Stimulated activated CD8-positive, alpha-beta memory T cell treated with anti-CD3 and anti-CD28 coated beads, Interleukin-15, amount 100 ng/mL, for 24 hours (primary cell): ENCODE data around the gene ENTPD6.

Experiments used
- DNase-seq: peaks from one replicate; pipeline ENCODE4 v3.0.0-alpha.2; 2020; ENCODE audit warnings: low read depth

Gene ENTPD6

GRCh38 chr20:25209400-25209799, 13.9 kb downstream of the ENTPD6 start:
- DNase-seq: no peak

- no peak for DNase-seq
Observed at GRCh38 chr20:25209911-25210310, 14.4 kb downstream of the ENTPD6 start.

GRCh38 chr20:25211273-25211672, 15.8 kb downstream of the ENTPD6 start:
- DNase-seq: no peak

- no peak for DNase-seq
Observed at GRCh38 chr20:25212242-25212641, 16.7 kb downstream of the ENTPD6 start.

GRCh38 chr20:25213566-25214425, 18.3 kb downstream of the ENTPD6 start:
- no peak for DNase-seq

GRCh38 chr20:25214426-25214790, 18.9 kb downstream of the ENTPD6 start:
- DNase-seq: no peak

- no peak for DNase-seq
Observed at GRCh38 chr20:25214819-25215218, 19.3 kb downstream of the ENTPD6 start.

GRCh38 chr20:25215521-25215920, 20.0 kb downstream of the ENTPD6 start:
- DNase-seq: no peak

GRCh38 chr20:25216199-25216945, 20.9 kb downstream of the ENTPD6 start:
- no peak for DNase-seq

GRCh38 chr20:25217161-25218108, 21.9 kb downstream of the ENTPD6 start:
- DNase-seq: no peak

GRCh38 chr20:25218109-25218486, 22.6 kb downstream of the ENTPD6 start:
- DNase-seq: no peak

- no peak for DNase-seq
Observed at GRCh38 chr20:25218492-25218891, 23.0 kb downstream of the ENTPD6 start.

- DNase-seq: no peak
Observed at GRCh38 chr20:25219365-25219764, 23.9 kb downstream of the ENTPD6 start.

GRCh38 chr20:25220021-25220730, 24.7 kb downstream of the ENTPD6 start:
- DNase-seq: no peak

GRCh38 chr20:25220810-25221591, 25.5 kb downstream of the ENTPD6 start:
- DNase-seq: no peak

GRCh38 chr20:25221592-25222460, 26.3 kb downstream of the ENTPD6 start:
- no peak for DNase-seq

- no peak for DNase-seq
Observed at GRCh38 chr20:25222461-25223178, 27.1 kb downstream of the ENTPD6 start.

- DNase-seq: no peak
Observed at GRCh38 chr20:25223179-25223661, 27.7 kb downstream of the ENTPD6 start.
